Adipocyte (in vitro differentiated cells): ENCODE results near the gene LAMA3.

Experiments used
- DNase-seq: peaks from one replicate; pipeline ENCODE4 v3.0.0-alpha.2; 2015; ENCODE audit warnings: low read depth
- H3K27me3 ChIP-seq: replicated peaks from 2 replicates; pipeline ENCODE4 v1.7.0; 2013; ENCODE audit warnings: mild to moderate bottlenecking, low read length, moderate library complexity; ENCODE audit not compliant: control insufficient read depth, insufficient read depth
- H3K36me3 ChIP-seq: 2 replicates; pipeline ENCODE4 v1.7.0; 2013; ENCODE audit warnings: low read length, mild to moderate bottlenecking, moderate library complexity; ENCODE audit not compliant: control insufficient read depth, insufficient read depth, severe bottlenecking
- H3K4me1 ChIP-seq: 2 replicates; pipeline ENCODE4 v1.7.0; 2013; ENCODE audit warnings: mild to moderate bottlenecking, low read length, moderate library complexity; ENCODE audit not compliant: control insufficient read depth, insufficient read depth
- H3K4me3 ChIP-seq: 2 replicates; pipeline ENCODE4 v1.7.0; 2013; ENCODE audit warnings: mild to moderate bottlenecking, low read length, moderate library complexity
- H3K9ac ChIP-seq: 2 replicates; pipeline ENCODE4 v1.7.0; 2013; ENCODE audit warnings: mild to moderate bottlenecking, low read length, moderate library complexity
- H3K9me3 ChIP-seq: 2 replicates; pipeline ENCODE4 v1.7.0; 2013; ENCODE audit warnings: mild to moderate bottlenecking, low read length, moderate library complexity; ENCODE audit not compliant: control insufficient read depth

The LAMA3 gene

DNA sequence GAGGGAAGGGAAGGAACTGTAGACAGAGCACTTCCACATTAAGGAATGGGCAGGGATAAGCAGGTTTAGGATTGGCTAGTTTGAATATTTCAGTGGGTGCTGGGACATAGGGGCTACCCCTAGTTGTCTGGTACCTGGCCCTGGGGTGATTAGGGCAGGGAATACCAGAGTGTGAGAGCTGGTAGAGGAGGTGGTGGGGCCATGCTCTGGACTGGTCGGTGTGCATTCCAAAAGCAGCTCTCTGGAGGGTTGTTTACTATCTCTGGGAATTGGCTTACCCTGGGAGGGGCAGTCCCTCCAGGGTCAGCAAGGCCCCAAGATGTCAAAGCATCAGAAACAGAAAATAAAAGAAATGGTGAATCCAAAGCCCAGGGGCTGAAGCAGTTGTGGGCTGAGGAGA lies 103.8 kb downstream of the LAMA3 start:
- Histone ChIP-seq H3K4me3 (no peak overlapping the region), H3K36me3 (no peaks in the 10 kb centered on the region), H3K27me3 (no peaks in the 10 kb centered on the region), H3K9ac (no peak overlapping the region), H3K4me1 (peaks cover 8% of the 10 kb centered on the region), H3K9me3 (no peaks in the 10 kb centered on the region)
- no peak for DNase-seq

DNA sequence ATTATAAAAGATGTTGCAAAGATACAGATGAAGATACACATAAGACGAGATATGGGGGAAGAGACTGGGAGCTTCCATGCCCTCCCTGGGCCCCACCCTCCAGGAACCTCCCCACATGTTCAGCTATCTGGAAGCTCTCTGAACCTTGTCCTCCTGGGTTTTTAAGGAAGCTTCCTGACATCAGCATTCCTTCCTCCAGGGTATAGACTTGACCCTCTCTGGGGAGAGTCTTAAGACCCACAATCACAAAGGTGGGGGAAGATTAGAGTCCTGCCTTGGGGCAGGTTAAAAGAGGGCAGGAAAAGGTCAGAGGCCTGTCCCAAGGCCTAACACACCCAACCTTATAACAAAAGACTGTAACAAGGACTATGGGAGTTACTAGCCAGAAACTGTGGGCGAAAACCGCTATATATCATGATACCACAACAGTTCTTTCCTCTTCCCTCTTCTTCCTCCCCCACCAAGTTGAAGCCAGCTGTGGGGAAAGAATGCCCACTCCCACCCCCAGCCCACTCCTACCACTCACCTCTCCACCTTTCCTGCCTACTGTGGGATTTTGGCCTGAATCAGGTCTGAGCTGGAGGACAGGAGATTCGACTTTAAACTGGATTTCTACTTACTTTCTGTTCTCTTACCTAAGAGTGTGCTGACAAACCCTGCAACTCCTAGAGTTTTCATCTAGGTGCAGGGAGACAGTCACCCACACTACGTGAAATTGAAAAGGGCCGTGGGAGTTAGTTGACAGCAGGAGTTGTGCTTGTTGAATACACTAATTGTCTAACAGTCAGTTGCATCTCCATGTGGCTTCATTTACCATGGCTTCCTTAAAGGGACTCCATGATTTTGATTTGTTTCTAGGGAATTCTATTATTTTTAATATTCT lies 105.0 kb downstream of the LAMA3 start:
- no peak for DNase-seq
- Histone ChIP-seq H3K9ac (no peak overlapping the region), H3K9me3 (no peaks in the 10 kb centered on the region), H3K27me3 (no peaks in the 10 kb centered on the region), H3K4me3 (no peak overlapping the region), H3K36me3 (no peaks in the 10 kb centered on the region), H3K4me1 (peaks cover 8% of the 10 kb centered on the region)

DNA sequence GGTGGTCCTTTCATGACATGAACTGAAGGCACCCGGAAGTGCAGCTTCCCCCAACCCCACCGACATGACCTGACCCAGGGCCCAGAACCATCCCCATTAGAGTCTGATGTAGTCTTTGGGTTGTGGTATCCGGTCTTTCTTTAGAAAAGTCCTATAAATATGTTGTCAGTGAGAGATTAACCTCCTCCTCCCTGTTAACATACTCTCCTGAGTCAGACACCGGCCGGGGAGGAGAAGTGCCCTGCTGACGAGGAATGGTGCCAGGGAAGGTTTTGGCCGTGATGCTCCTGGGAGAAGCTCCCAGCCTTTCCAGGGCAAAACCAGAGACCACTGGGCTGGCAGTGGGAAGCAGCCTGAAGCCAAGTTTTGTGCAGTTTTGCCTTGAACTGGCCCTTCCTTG lies 109.0 kb downstream of the LAMA3 start:
- Histone ChIP-seq H3K4me1 (peaks cover 8% of the 10 kb centered on the region), H3K4me3 (no peak overlapping the region), H3K27me3 (no peaks in the 10 kb centered on the region), H3K9ac (no peak overlapping the region), H3K9me3 (no peaks in the 10 kb centered on the region), H3K36me3 (no peaks in the 10 kb centered on the region)
- DNase-seq, result no peak

DNA sequence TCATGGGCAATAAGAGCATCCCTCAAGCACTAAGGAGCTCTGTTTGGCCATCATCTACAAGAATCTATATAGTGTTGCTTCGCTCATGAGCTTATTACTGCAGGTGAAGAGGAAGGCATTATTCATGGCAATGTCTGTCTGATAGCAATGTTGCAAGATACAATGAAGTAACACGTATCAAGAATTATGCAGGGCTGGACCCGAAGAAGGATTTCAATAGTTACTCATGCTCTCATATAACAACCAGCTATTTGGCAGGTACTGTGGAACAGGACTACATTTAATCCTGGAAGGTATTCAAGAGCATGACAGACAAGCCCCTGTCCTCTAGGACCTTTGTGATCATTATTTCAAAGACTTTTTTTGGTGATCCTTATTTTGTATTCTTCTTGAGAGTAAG lies 109.6 kb downstream of the LAMA3 start:
- Histone ChIP-seq H3K4me3 (no peak overlapping the region), H3K9ac (no peak overlapping the region), H3K9me3 (no peaks in the 10 kb centered on the region), H3K27me3 (no peaks in the 10 kb centered on the region), H3K36me3 (no peaks in the 10 kb centered on the region), H3K4me1 (peaks cover 8% of the 10 kb centered on the region)
- no peak for DNase-seq

DNA sequence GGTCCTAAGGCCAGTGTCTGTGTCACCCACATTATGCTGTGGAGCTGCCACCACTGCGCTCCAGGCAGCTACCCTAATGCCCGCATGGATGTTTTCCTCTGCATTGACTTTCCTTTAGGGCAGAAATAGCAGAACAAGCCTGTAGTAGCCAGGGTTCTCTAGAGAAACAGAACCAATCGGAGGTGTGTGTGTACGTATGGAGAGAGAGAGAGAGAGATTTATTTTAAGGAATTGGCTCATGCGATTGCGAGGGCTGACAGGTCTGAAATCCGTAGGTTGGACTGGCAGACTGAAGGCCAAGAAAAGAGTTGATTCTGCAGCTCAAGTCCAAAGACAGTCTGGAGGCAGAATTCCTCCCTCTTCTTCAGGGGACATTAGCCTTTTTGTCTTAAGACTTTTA lies 110.3 kb downstream of the LAMA3 start:
- no peak overlapping the region for H3K9ac ChIP-seq
- no peaks in the 10 kb centered on the region for H3K36me3 ChIP-seq
- no peaks in the 10 kb centered on the region for H3K9me3 ChIP-seq
- peaks cover 8% of the 10 kb centered on the region for H3K4me1 ChIP-seq
- no peaks in the 10 kb centered on the region for H3K27me3 ChIP-seq
- DNase-seq, result no peak
- no peak overlapping the region for H3K4me3 ChIP-seq

DNA sequence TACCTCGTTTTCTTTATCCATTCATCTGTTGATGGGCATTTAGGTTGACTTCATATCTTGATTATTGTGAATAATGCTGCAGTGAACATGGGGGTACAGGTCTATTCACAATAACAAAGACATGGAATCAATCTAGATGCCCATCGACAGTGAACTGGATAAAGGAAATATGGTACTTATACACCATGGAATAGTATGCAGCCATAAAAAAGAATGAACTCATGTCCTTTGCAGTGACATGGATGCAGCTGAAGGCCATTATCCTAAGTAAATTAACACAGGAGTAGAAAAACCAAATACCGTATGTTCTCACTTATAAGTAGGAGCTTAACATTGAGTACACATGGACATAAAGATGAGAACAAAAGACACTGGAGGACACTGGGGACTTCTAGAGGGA lies 111.6 kb downstream of the LAMA3 start:
- Histone ChIP-seq H3K4me1 (peaks cover 9% of the 10 kb centered on the region), H3K9ac (no peak overlapping the region), H3K36me3 (no peaks in the 10 kb centered on the region), H3K9me3 (no peaks in the 10 kb centered on the region), H3K27me3 (no peaks in the 10 kb centered on the region), H3K4me3 (no peak overlapping the region)
- DNase-seq, result no peak

DNA sequence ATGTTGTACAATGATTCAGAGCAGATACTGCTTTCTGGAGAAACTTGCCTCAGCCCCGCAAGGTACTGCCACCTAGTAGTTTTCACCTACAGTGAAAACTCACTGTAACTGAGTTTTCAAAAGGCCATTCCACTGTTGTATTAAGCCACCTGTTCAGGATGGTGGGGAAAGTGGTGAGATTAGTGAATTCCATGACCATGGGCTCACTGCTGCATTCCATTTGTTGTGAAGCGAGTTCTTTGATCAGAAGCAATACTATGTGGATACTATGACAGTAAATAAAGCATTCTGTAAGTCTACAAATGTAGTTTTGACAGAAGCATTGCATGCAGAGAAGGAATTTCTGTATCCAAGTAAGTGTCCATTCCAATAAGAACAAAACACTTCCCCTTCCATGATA lies 113.6 kb downstream of the LAMA3 start:
- DNase-seq, result no peak
- H3K36me3 ChIP-seq, result no peaks in the 10 kb centered on the region
- H3K27me3 ChIP-seq, result no peaks in the 10 kb centered on the region

DNA sequence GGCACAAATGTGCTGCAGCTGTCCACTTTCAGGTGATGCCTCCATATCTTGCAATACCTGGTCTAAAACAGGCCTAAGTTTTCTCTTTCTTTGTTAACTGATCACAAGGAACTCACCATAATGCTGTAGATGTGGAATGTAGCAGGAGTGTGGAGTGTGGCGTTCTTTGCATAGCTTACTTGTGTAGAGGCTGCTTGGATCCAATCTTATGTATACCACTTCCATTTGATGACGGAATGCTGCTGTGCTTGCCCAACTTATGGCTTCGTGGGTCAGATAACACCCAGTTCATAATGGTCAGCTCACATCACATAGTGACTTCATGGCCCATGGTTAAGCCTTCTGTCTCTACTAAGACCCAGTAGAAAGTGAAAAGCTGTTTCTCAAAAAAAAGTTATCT lies 114.5 kb downstream of the LAMA3 start:
- Histone ChIP-seq H3K4me3 (no peak overlapping the region), H3K9ac (no peak overlapping the region)

More for the DNA sequence above, 113.6 kb downstream of the LAMA3 start:
- Histone ChIP-seq H3K9ac (no peak overlapping the region), H3K4me1 (peaks cover 3% of the 10 kb centered on the region), H3K4me3 (no peak overlapping the region), H3K9me3 (peaks cover 5% of the 10 kb centered on the region)

DNA sequence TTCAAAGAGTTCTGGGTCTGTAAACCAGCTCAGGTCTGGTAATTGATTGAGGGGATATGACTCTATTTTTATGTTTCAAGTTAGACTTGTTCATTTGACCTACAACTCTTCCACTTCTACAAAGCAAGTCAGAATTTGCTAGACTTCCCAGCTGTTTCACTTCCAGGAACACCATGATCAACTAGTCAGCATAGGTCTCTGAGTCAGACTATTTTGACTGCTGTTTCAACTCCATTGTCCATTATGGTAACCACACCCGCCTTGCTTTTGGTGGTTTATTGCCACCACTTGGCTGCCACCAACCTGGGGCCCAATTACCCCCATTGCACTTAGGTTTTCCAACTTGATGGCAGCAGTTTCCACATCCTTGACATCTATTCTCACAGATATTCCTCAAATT lies 116.6 kb downstream of the LAMA3 start:
- no peaks in the 10 kb centered on the region for H3K27me3 ChIP-seq
- peaks cover 3% of the 10 kb centered on the region for H3K4me1 ChIP-seq
- H3K36me3 ChIP-seq, result no peaks in the 10 kb centered on the region
- peaks cover 5% of the 10 kb centered on the region for H3K9me3 ChIP-seq
- DNase-seq, result peak; percentile 15
- H3K4me3 ChIP-seq, result no peak overlapping the region
- no peak overlapping the region for H3K9ac ChIP-seq

More for the DNA sequence above, 114.5 kb downstream of the LAMA3 start:
- Histone ChIP-seq H3K9me3 (peaks cover 5% of the 10 kb centered on the region), H3K36me3 (no peaks in the 10 kb centered on the region), H3K4me1 (peaks cover 3% of the 10 kb centered on the region), H3K27me3 (no peaks in the 10 kb centered on the region)
- DNase-seq, result no peak

DNA sequence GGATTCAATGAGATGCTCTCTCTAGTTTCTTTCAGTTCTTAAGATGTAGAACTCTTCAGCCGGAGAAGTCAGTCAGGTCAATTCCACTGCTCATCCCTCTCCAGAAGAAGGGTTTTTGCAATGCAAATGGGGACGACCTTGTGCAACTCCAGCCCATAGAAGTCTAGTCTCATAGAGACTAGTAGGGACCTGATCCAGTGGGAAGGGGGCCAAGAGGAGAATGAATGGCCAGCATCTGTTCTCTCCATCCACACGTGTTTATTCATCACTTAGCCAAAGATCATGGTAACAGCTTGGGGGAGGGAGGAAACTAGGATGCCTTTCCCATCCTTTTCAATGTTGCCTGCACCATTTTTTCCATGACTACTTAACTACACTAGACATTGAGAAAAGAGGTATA lies 120.2 kb downstream of the LAMA3 start:
- Histone ChIP-seq H3K4me1 (peaks cover 3% of the 10 kb centered on the region), H3K9me3 (peaks cover 5% of the 10 kb centered on the region), H3K4me3 (no peak overlapping the region), H3K27me3 (no peaks in the 10 kb centered on the region), H3K9ac (no peak overlapping the region), H3K36me3 (no peaks in the 10 kb centered on the region)
- DNase-seq, result no peak

DNA sequence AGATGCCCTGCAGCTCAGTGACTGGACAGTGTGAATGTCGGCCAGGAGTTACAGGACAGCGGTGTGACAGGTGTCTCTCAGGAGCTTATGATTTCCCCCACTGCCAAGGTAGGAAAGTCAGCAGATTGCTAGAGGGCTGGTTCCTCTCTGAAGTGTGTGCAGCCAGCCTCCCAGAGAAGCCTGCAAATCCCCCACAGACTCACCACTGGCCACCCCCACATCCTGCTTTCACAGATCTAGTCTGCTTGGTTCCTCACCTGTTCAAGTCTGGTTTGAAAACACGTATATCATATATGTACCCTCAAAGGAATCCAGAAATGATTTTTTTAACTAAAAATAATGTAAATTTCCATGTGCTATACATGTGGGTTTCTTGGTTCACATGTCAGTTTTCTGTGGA lies 121.1 kb downstream of the LAMA3 start:
- Histone ChIP-seq H3K36me3 (no peaks in the 10 kb centered on the region), H3K27me3 (no peaks in the 10 kb centered on the region), H3K4me3 (no peak overlapping the region), H3K9me3 (peaks cover 5% of the 10 kb centered on the region), H3K4me1 (peaks cover 3% of the 10 kb centered on the region), H3K9ac (no peak overlapping the region)
- no peak for DNase-seq

DNA sequence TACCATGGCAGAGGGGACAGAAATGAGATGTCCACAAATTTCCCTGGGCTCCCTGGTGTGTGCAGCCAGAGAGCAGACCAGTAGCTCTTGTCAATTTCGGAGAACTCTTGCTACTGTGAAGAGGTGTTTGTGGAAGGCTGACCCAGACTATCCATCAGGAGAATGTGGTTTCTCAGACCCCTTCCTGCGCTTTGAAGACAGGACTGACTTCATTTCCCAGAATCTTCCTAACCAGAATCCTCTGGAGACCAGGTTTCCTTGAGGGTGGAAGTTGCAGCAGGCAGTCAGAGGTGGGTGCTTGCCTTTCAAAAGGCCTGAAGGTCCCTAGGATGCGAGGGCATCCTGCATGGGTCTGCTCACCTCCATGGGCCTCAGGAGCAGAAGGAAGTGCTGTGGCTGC lies 121.9 kb downstream of the LAMA3 start:
- no peak overlapping the region for H3K4me3 ChIP-seq
- H3K9ac ChIP-seq, result no peak overlapping the region
- DNase-seq, result no peak
- H3K36me3 ChIP-seq, result no peaks in the 10 kb centered on the region
- no peaks in the 10 kb centered on the region for H3K27me3 ChIP-seq
- peaks cover 5% of the 10 kb centered on the region for H3K9me3 ChIP-seq
- no peaks in the 10 kb centered on the region for H3K4me1 ChIP-seq
